Transverse colon (tissue), 4 donors: Measurements from ENCODE around the gene MAGI1.

ENCODE experiments used
- CTCF ChIP-seq, 5 experiments: fragments of 200-600 bp in 3 of 5; fragments of 450-650 bp in 2 of 5; sonication (generic) in 3 of 5; IDR thresholded peaks; 1 replicate in 2 of 5; 2 replicates in 3 of 5; pipeline ENCODE4 v1.5.1; 2016 to 2017; ENCODE audit warnings: antibody characterized with exemption in 5 of 5, inconsistent platforms in 3 of 5, mild to moderate bottlenecking in 2 of 5, moderate library complexity in 1 of 5
- EP300 ChIP-seq: sonication (generic); formaldehyde crosslinking; IDR thresholded peaks from one replicate; pipeline ENCODE4 v1.6.1; 2017; ENCODE audit warnings: antibody characterized with exemption, low read depth
- POLR2A ChIP-seq: fragments of 450-650 bp; IDR thresholded peaks from one replicate; pipeline ENCODE4 v1.6.1; 2016; ENCODE audit warnings: antibody characterized with exemption, mild to moderate bottlenecking, moderate library complexity
- POLR2AphosphoS5 ChIP-seq, 3 donors: sonication (generic); formaldehyde crosslinking; IDR thresholded peaks; one replicate each; pipeline ENCODE4 v1.6.1; 2016; ENCODE audit warnings: antibody characterized with exemption in 3 of 3

- no peak for TF ChIP-seq CTCF (IDR thresholded peaks at IDR 0.05)
- TF ChIP-seq POLR2A = no peak
- TF ChIP-seq POLR2AphosphoS5 (IDR thresholded peaks at IDR 0.05) = no peak
- no peak for TF ChIP-seq EP300
Measured at GRCh38 chr3:65339192-65339740, 699.5 kb downstream of the MAGI1 start.
